HEK293T (cell line): ENCODE data around the gene SYPL2.
"Not testable (repeated sequence)": the region's sequence is repeated elsewhere in the genome, so short reads cannot be mapped to it uniquely, and the experiment has no call there.

Source experiments
- CTCF ChIA-PET: fragments of 350-600 bp; formaldehyde crosslinking; extraction: SDS; loops from one replicate; lab custom pipeline; 2021; ENCODE audit warnings: antibody characterized with exemption, inconsistent platforms; lab: Yijun Ruan, JAX
- POLR2A ChIA-PET: fragments of 350-600 bp; formaldehyde crosslinking; extraction: SDS; loops from one replicate; lab custom pipeline; 2020; ENCODE audit warnings: antibody characterized with exemption, inconsistent platforms; lab: Yijun Ruan, JAX
- DNase-seq: peaks from one replicate; pipeline ENCODE4 v3.0.0; 2012; ENCODE audit warnings: mixed read lengths; ENCODE audit errors: extremely low spot score
- ARNT ChIP-seq: fragments of 450-650 bp; IDR thresholded peaks from 2 replicates; pipeline ENCODE4 v1.6.1; 2017; ENCODE audit warnings: mild to moderate bottlenecking
- BHLHE40 ChIP-seq: fragments of 450-650 bp; IDR thresholded peaks from 2 replicates; pipeline ENCODE4 v1.6.1; 2016; ENCODE audit warnings: mild to moderate bottlenecking, moderate library complexity, borderline replicate concordance
- CTBP1 ChIP-seq: fragments of 450-650 bp; IDR thresholded peaks from 2 replicates; pipeline ENCODE4 v1.6.1; 2016; ENCODE audit warnings: borderline replicate concordance
- ELF4 ChIP-seq: fragments of 450-650 bp; IDR thresholded peaks from 2 replicates; pipeline ENCODE4 v1.6.1; 2017; ENCODE audit warnings: antibody characterized with exemption
- FOXA1 ChIP-seq: fragments of 450-650 bp; IDR thresholded peaks from 2 replicates; pipeline ENCODE4 v1.6.1; 2016; ENCODE audit warnings: mild to moderate bottlenecking
- FOXK2 ChIP-seq: fragments of 450-650 bp; IDR thresholded peaks from 2 replicates; pipeline ENCODE4 v1.6.1; 2016; ENCODE audit warnings: mild to moderate bottlenecking
- FOXM1 ChIP-seq: fragments of 450-650 bp; IDR thresholded peaks from 2 replicates; pipeline ENCODE4 v1.6.1; 2017; ENCODE audit warnings: mild to moderate bottlenecking, borderline replicate concordance
- HDGF ChIP-seq: fragments of 450-650 bp; IDR thresholded peaks from 2 replicates; pipeline ENCODE4 v1.6.1; 2017; ENCODE audit warnings: antibody characterized with exemption, borderline replicate concordance
- L3MBTL2 ChIP-seq: fragments of 450-650 bp; conservative IDR thresholded peaks from 2 replicates; pipeline ENCODE4 v1.6.1; 2016; ENCODE audit warnings: mild to moderate bottlenecking
- LEF1 ChIP-seq: fragments of 450-650 bp; IDR thresholded peaks from 2 replicates; pipeline ENCODE4 v1.6.1; 2017; ENCODE audit warnings: mild to moderate bottlenecking, borderline replicate concordance
- NFRKB ChIP-seq: fragments of 450-650 bp; IDR thresholded peaks from 2 replicates; pipeline ENCODE4 v1.6.1; 2016; ENCODE audit warnings: mild to moderate bottlenecking, moderate library complexity
- PKNOX1 ChIP-seq: fragments of 450-650 bp; IDR thresholded peaks from 2 replicates; pipeline ENCODE4 v1.6.1; 2016
- SP1 ChIP-seq: fragments of 450-650 bp; IDR thresholded peaks from 2 replicates; pipeline ENCODE4 v1.6.1; 2017
- SUZ12 ChIP-seq: fragments of 450-650 bp; IDR thresholded peaks from 2 replicates; pipeline ENCODE4 v1.6.1; 2016; ENCODE audit warnings: mild to moderate bottlenecking
- TARDBP ChIP-seq: fragments of 450-650 bp; IDR thresholded peaks from 2 replicates; pipeline ENCODE4 v1.6.1; 2016
- ZNF384 ChIP-seq: fragments of 450-650 bp; IDR thresholded peaks from 2 replicates; pipeline ENCODE4 v1.6.1; 2016

The SYPL2 gene

GRCh38 chr1:109468061-109468460, 1.7 kb downstream of the SYPL2 start:
- TF ChIP-seq HDGF (no peak), LEF1 (no peak), PKNOX1 (no peak)
- no peak for DNase-seq
- CTCF ChIA-PET: no interaction called here
- POLR2A ChIA-PET: interaction anchor here (1.0 to 2.5 kb wide), 2 partner anchors 15 to 295 kb away, joined by 3 to 11 read pairs; partner anchors contain the start of gene ATXN7L2

GRCh38 chr1:109468903-109469302, 2.6 kb downstream of the SYPL2 start:
- no peak for DNase-seq
- ChIA-PET CTCF (interaction anchor here (1.3 kb wide), 1 partner anchor 13 kb away, joined by 3 read pairs; no protein-coding TSS in a partner anchor), POLR2A (interaction anchor here (0.8 to 2.5 kb wide), 3 partner anchors 15 to 295 kb away, joined by 3 to 11 read pairs (median 3); partner anchors contain the start of genes ATXN7L2 and PSMA5)
- TF ChIP-seq ARNT (no peak), HDGF (no peak), LEF1 (no peak), BHLHE40 (no peak), FOXA1 (no peak), FOXM1 (no peak)

- peak; percentile 7 for DNase-seq
- POLR2A ChIA-PET: interaction anchor here (2.5 kb wide), 1 partner anchor 13 kb away, joined by 11 read pairs; the partner anchor contains the start of gene ATXN7L2
- TF ChIP-seq L3MBTL2 (no peak), BHLHE40 (no peak), TARDBP (no peak), ELF4 (no peak), LEF1 (no peak)
- CTCF ChIA-PET: interaction anchor here (1.3 kb wide), 1 partner anchor 11 kb away, joined by 3 read pairs; no protein-coding TSS in a partner anchor
Measured at GRCh38 chr1:109470245-109470644, 3.9 kb downstream of the SYPL2 start.

- ChIA-PET CTCF (no interaction called here), POLR2A (interaction anchor here (1.5 kb wide), 1 partner anchor 11 kb away, joined by 5 read pairs; the partner anchor contains the start of gene ATXN7L2)
- no peak for DNase-seq
- TF ChIP-seq HDGF (no peak), FOXK2 (no peak), ELF4 (no peak)
Measured at GRCh38 chr1:109472779-109473178, 6.4 kb downstream of the SYPL2 start.

GRCh38 chr1:109473284-109474057, 7.1 kb downstream of the SYPL2 start:
- CTCF ChIA-PET, POLR2A ChIA-PET, DNase-seq: not testable (repeated sequence)

GRCh38 chr1:109474697-109475096, 8.4 kb downstream of the SYPL2 start:
- TF ChIP-seq TARDBP (no peak), BHLHE40 (no peak), PKNOX1 (no peak)
- no peak for DNase-seq
- ChIA-PET CTCF (no interaction called here), POLR2A (no interaction called here)

GRCh38 chr1:109475261-109475660, 8.9 kb downstream of the SYPL2 start:
- CTCF ChIA-PET: no interaction called here
- DNase-seq: no peak
- POLR2A ChIA-PET: no interaction called here
- no peak for TF ChIP-seq ELF4
- TF ChIP-seq ARNT: no peak
- TF ChIP-seq FOXK2: no peak
- TF ChIP-seq ZNF384: no peak
- no peak for TF ChIP-seq SP1
- no peak for TF ChIP-seq TARDBP
- TF ChIP-seq L3MBTL2: no peak
- TF ChIP-seq NFRKB: no peak
- no peak for TF ChIP-seq CTBP1
- no peak for TF ChIP-seq SUZ12
- TF ChIP-seq FOXA1: no peak
- no peak for TF ChIP-seq HDGF
- TF ChIP-seq LEF1: no peak
- no peak for TF ChIP-seq BHLHE40
- TF ChIP-seq PKNOX1: no peak
- TF ChIP-seq FOXM1: no peak
